Stromal cell of bone marrow (primary cell): ENCODE data around the gene COX5B.
"Not testable (repeated sequence)": the region's sequence is repeated elsewhere in the genome, so short reads cannot be mapped to it uniquely, and the experiment has no call there.

ENCODE experiments used
- DNase-seq: peaks from one replicate; pipeline ENCODE4 v3.0.0-alpha.2; 2012; ENCODE audit warnings: low read depth

COX5B gene

DNA sequence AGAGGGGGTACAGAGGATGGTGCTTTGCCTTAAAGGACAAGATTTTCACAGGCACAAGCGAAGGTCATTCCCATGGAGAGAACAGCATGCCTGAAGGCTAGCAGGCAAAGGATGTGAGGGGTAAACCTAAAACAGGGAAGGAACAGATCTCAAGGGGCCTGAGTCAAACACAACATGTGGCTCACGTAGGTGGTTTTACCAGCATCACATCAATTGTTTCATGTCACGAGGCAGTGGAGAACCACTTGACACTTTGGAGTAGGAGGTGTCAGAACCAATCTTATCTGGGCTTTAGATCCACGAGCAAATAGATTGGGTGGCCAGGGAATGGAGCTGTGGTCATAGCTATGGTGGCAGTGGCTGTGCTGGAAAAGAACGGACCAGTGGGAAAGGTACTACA is 8.4 kb downstream of the COX5B start:
- DNase-seq: no peak

DNA sequence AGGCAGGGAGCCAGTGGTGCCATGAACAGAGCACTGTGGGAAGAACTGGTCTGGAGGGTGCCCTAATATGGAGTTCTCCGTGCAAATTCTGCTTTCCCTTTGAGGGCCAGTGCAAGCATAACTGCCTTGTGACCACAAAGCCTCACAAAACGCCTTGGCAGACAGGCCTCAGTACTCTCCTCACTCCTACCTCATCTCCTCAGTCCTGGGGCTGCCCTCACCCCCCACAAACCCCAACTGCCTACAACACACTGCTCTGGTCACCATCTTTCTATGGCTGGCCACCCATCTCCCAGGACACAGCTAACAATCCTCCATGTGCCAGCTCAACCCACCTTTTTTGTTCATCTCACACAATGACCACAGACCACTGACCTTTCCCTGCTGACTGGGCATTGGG is 8.9 kb downstream of the COX5B start:
- DNase-seq: no peak

GRCh38 chr2:97656129-97656755 is 10.4 kb downstream of the COX5B start:
- DNase-seq: no peak

- no peak for DNase-seq
These were observed 11.2 kb downstream of the COX5B start for GRCh38 chr2:97656905-97657587.

- no peak for DNase-seq
These were observed 12.3 kb downstream of the COX5B start for GRCh38 chr2:97657986-97658690.

DNA sequence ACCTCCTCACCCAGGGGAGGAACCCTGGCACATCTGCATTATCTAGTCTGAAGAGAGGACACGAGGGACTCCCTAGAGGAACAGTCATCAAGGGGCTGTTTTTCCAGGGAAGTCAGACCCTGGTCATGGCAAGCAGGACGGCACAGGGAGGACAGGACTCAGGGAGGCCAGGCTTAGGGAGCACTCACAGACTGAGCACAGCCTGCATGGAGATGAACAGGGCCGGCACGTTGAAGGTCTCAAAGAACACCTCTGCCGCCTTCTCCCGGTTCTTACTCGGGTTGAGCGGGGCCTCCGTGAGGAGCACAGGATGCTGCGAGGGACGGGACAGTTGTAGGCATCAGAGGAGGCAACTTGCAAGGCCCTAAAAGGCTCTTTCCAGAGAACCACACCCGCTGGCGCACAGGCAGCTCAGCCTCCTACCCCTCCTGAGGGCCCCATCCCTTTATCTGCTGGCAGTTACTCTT is 12.9 kb downstream of the COX5B start:
- no peak for DNase-seq

- DNase-seq: no peak
These were observed 13.6 kb downstream of the COX5B start for GRCh38 chr2:97659256-97660043.

DNA sequence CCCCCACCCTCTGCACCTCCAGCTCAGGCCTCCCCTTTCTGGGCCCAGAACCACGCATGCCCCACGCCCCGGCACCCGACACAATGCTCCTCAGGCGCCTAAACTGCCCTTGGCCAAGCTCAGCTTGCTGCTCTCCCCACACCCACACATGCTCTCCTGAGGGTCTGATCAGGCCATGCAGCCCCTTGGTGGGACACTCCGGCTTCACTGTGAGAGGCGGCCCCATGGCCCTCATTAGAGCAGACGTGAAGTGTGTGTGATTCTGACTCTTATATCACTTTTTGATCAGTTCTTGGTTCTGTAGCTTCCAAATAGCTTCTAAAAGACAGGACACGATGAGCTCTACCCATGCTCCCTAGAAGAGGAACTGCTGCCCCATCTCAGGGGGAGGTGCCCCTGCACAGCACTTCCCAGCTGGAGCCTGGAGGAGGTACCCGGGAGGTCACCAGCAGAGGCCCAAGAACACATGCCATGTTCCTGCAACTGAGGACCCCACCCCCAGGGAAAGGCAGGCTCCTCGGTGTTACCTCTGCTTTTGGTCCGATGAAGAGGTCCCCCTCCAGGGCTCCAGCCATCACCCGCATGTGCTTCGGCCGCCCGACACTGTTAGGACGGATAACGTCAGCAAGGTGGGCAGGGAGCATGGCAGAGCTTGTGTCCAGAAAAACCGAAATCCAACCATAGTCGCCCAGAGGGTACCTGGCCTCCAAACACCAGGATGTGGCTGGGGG is 14.3 kb downstream of the COX5B start:
- DNase-seq: no peak

DNA sequence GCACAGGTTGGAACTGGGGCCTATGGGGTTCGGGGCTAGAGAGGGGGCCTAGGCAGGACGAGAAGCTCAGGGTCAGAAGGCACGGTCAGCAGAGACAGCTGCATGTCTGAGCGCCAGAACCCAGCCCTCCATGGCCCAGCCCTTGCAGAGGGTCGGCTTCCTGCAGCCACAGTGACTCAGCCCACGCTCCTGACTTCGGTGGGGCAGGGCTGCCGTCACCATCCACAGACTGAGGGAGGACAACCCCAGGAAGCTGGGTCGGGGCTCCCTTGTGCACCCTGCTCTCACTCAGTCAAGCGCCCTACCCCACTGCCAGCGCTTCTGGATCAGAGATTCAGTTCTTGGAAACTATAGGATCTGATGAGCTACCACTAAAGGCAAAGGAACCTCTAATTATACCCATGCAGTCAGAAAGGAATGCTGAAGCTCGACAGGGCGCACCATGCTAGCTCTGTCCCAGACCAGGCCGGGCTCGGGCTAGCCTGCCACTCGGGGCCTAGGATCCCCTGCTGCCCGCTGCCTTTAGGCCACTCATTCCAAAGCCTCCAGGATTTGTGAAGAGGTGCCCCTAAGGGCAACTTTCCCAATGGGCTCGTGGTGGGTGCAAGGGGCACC is 15.0 kb downstream of the COX5B start:
- DNase-seq: no peak

DNA sequence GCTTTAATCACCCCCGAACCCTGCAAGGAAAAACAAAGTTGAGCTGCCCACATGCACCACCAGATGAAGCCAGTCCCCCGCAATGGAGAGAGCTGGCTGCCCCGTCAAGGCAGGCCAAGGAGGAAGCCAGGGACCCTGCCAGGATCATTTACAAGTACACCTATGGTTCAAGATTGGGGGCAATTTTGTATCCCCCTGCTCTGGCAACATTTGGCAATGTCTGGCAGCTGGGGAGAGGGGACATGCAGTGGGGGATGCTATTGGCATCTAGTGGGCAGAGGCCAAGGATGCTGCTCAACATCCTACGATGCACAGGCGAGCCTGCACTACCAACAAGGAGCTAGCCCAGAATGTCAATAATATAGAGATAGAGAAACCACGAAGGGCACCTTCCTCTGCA is 16.1 kb downstream of the COX5B start:
- DNase-seq: no peak

GRCh38 chr2:97662386-97662894 is 16.6 kb downstream of the COX5B start:
- DNase-seq: no peak

- DNase-seq: peak; percentile 57
These were observed 17.2 kb downstream of the COX5B start for GRCh38 chr2:97662895-97663625.

DNA sequence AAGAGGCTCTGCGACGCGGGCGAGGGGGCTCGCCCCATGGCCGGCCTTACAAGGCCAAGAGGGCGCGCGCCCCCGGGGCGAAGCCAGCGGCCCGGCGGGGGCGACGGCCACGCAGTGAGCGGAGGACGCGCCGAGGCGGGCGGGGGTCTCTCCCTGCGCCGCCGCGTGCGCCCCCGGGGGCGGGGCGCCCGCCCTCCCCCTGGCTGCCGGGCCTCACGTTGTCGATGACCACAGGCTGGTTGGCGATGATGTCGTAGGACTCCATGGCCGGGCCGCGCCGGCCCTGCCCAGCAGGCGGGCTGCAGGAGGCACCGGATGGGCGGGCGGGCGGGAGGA is 17.7 kb downstream of the COX5B start:
- DNase-seq: no peak

DNA sequence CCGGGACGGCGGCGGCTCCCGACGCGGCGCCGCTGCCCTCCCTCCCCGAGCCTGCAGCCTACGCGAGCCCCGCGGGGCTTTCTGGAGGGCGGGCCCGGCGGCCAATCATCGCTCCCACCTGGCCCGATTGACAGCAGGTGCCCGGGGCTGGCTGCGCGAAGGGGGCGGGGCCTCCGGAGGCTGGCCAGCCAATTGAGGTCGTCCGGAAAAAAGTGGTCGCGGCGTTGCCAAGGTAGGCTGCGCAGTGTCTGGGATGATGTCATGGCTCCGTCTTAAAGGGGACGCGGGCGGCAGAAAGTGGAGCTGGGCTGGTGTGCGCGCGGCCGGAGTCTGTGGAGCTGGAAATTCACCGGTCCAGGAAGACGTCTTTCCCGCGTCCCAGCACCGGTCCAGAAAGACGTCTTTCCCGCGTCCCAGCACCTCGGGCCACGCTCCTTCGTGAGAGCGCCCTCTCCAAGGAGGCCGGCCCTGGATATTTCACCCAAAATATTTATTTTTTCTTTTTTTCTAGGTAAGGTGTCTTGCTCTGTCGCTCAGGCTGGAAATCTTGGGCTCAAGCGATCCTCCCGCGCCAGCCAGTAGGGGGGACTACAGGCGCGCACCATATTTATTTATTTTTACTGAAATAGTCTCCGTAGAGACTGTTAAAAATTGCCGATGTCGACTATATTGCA is 18.2 kb downstream of the COX5B start, which contains the start of gene ACTR1B:
TSS of gene ACTR1B (minus strand) at position 83 of the 674 bp plus-strand sequence. CDS start 154 bp downstream, outside the sequence.
- peak; percentile 96 for DNase-seq

DNA sequence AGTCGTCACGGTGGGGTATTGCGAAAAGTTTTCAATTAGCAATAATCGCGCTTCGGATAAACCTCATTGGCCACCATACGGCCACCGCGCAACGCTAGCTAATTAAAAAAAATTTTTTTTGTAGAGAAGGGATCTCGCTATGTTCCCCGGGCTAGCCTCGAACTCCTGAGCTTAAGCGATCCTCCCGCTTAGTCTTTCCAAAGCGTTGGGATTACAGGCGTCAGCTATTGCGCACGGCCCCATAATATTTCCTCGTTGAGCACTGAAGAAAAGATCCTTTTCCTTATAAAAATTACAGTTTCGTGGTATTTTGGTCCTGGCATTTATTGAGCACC is 18.7 kb downstream of the COX5B start:
- peak; percentile 11 for DNase-seq

- no peak for DNase-seq
These were observed 23.6 kb downstream of the COX5B start, which contains the start of gene C2orf92 for GRCh38 chr2:97669448-97669847. C2orf92 (plus strand) TSS chr2:97669713; CDS start chr2:97669789, 76 bp downstream.

GRCh38 chr2:97670471-97670870 is 24.6 kb downstream of the COX5B start:
- DNase-seq: no peak

- DNase-seq: no peak
These were observed 25.7 kb downstream of the COX5B start for GRCh38 chr2:97671526-97671925.

GRCh38 chr2:97672606-97673140 is 26.8 kb downstream of the COX5B start:
- not testable (repeated sequence) for DNase-seq
